ENCODE measurements around the gene TMEM167B.
"Not testable (repeated sequence)": the region's sequence is repeated elsewhere in the genome, so short reads cannot be mapped to it uniquely, and the experiment has no call there.

The TMEM167B gene

DNA sequence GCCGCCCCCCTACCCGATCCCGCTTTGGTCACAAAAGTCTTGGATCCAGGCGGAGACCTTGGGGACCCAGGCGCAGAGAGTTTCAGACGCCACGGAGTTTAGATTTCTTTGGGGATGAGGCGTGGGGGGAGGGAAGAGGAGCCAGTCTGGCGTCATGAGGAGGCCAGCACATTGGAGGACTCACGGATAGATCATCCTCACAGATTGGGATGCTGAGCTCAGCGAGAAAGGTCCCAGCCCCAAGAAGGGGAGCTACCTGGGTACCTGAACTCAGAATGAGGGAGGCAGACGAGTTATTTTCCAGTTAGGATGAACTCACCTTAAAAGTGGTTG is 23.7 kb downstream of the TMEM167B start:
- no peak for DNase-seq

DNA sequence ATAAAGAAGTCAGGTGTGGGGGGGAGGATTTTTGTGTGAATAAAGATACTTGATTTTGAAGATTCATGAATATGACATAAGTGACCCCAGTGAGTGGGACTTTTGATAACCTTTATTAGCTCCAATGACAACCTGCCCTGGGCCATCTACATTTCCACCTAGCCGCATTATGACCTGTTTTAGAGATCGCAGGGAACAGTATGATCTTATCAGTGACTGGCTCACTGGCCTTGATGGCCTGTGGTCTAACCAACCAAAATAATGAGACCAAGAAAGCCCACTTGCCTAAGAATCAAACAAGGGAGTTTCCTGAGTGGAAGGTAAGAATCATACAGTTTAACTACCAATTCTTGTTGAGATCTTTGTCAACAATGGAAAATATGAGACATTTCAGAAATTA is 25.1 kb downstream of the TMEM167B start:
- no peak for DNase-seq

DNA sequence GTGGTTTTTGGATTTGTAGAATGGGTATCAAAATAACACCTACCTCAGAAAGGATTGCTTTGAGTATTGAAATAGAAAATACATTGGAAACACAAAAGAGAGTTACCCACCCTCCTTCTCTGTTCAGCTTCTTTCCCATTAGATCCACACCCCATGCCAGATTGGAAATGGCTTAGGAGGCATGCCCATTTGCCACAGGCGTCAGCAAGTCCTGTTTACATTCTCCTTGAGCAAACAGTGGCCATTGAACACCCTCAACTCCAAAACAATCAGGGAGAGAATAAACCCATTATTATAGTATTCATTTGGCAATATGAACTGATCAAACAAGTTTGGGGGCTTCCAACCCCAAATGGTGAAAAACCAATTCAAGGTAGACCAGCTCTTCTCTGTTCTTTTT is 25.7 kb downstream of the TMEM167B start:
- no peak for DNase-seq

DNA sequence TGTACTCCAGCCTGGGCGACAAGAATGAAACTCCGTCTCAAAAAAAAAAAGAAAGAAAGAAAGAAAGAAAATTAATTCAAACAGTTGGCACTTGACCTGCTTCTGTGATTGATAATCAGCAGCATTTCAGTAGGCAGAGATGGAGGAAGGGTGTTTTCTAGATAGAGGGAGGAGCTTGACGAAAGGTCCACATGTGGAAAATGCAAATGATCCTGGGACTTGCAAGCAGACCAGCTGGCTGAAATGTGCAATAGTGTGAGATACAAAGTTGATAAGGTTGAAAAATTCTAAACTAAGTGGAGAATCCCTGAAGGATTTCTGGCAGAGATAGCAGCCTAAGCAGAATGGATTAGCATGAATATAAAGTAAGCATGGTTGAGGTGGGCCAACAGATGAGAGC is 27.5 kb downstream of the TMEM167B start:
- DNase-seq, result no peak

DNA sequence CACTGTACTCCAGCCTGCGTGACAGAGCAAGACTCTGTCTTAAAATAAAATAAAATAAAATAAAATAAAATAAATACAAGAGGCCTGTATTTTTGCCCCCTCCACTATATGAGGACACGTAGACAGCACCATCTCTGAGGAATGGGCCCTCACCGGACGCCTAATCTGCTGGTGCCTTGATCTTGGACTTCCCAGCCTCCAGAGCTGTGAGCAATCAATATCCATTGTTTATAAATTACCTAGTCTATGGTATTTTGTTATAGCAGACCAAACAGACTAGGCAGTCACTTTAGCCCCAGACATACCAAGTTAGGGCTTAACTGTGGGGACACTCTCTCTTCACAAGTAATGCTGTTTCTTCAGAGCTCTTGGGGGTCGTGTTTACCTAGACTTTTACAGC is 29.8 kb downstream of the TMEM167B start:
- DNase-seq, result no peak

DNA sequence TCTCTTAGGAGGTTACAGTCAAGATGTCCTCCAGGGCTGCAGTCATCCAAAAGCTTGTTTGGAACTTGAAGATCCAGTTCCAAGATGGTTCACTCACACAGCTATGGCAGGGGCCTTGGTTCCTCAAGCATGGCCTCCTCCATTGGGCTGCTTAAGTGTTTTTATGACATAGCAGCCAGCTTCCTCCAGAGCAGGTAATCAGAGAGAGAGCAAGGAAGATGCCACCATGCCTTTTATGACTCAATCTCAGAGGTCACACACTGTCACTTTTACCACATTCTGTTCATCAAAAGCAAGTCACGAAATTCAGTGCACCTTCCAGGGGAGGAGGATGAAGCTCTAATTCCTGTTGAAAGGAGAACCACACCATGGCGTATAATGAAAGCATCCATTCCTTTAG is 40.5 kb downstream of the TMEM167B start:
- DNase-seq, result no peak

DNA sequence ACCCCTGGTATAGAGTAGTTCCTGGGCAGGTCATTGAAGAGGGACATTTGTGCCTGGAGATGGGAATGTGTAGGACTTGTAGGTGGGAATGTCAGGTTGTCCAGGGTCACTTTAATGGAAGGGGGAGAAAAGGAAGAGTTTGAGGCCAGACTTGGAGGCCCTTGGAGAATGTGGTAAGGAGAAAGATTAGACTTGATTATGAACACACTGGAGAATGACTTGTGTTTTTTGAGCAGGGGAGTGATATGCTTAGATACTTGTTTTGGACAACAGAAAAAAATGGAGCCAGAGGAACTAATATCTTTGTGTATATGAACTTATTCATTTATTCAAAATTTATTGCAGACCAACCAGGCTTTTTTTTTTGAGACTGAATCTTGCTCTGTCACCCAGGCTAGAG is 41.2 kb downstream of the TMEM167B start:
- no peak for DNase-seq

DNA sequence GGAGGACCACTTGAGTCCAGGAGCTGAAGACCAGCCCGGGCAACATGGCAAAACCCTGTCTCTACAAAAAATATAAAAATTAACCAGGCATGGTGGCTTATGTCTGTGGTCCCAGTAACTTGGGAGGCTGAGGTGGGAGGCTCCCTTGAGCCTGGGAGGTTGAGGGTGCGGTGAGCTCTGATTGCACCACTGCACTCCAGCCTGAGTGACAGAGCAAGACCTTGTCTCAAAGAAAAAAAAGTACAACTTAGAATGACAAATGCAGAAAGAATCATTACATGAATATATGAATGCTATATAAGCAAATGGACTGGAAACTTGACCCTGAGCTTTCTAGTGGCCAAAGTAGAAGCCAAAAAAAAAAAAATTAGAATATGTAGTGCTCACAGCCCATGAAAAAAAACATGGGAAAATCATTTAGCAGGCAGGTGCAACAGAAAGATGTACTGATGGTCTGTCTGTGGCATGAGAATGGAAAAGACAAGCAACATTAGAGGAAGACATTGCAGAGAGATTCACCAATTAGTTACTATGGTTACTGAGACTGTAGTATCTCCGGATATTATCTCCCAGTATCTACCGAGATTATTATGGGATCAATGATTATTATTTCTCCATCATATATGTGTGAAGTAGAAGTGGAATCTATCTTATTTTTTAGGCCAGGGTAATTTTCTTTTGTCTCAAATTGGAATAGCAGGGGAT is 42.6 kb downstream of the TMEM167B start:
- no peak for DNase-seq

DNA sequence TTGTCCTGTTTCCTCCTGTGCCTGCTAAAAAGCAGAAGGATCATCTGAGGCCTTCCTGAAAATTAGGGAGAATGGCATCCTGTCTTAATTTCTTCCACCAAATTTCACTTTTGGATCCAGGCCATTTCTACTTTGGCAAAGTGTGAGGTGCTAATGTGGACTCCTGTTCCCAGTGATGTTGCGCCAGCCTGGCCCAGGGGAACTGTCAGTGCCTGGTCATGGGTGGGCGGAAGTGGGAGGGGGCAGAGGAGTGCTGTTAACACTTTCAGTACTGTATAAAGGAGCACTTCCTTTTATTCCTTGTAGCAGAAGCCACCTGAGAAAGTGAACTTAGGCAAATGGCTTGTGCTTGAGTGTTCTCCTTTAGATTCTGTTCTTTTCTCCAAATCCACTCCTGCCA is 43.3 kb downstream of the TMEM167B start:
- DNase-seq, result no peak

DNA sequence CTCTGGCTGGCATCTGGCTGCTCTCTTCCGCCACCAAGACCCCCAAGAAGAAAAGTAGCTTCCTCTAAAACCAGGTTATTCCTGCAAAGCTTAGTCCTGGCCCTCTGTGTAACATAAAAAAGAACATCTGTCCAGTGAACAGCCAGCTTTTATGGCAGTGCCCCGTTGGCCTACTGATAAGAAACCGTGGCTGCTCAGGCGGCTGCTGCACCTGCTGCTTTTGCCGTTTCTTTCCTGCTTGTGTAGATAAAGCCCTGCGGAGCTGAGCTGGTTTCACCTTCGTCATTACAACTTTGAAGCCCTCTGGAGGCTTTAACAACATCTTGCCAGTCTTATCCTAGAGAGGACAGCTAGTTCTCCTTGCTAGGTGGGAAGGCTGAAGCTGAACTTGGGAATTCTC is 43.9 kb downstream of the TMEM167B start:
- no peak for DNase-seq

DNA sequence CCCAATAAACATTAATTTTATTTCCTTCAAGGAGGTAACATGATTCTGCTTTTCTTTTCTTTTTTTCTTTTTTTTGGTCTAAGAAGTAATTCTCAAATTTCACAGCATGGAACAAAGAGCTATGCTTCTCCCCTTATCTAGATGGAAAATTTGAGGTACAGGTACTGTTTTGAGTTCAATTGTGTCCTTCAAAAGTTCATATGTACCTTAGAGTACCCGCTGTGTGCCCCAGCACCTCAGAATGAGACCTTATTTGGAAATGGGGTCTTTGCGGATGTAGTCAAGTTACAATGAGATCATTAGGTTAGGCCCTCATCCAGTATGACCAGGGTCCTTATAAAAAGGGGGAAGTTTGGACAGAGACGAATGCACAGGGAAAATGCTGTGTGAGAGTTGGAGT is 45.4 kb downstream of the TMEM167B start:
- DNase-seq, result no peak

DNA sequence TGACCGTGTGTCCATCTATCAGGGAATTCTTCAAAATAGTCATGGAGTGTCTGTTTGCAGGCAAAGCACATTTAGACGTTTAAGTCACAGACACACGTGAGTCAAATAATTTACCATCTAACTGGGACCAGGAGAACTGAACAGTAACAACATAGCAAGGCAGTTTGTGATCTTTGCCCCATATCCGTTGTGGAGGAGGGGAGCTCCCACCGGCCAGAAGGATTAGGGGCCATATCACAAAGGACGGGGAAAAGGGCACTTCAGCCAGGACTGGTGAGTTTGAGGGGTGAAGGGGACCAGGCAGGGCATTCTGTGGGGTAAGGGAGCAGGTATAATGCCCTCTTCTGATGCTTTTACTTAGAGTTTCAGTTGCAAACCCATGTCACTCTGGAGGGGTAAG is 46.2 kb downstream of the TMEM167B start:
- DNase-seq, result no peak

DNA sequence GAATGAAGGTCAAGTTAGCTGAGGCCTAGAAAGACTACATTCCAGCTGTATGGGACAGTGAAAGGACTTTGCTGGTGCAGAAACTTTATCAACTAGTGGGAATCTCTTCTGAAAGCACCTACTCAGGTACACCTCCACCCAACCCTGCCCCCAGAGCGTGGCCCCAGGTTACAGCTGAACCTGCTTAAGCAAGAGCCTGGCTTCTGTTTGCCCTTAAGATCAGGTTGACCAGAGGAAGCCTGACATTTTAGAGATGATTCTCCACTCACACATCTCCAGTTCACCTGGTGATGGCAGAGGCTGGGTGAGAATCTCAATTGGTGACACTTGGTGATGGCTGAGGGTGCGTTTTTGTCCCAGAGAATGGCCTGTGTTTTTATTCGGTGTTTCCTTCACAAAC is 47.4 kb downstream of the TMEM167B start:
- no peak for DNase-seq

DNA sequence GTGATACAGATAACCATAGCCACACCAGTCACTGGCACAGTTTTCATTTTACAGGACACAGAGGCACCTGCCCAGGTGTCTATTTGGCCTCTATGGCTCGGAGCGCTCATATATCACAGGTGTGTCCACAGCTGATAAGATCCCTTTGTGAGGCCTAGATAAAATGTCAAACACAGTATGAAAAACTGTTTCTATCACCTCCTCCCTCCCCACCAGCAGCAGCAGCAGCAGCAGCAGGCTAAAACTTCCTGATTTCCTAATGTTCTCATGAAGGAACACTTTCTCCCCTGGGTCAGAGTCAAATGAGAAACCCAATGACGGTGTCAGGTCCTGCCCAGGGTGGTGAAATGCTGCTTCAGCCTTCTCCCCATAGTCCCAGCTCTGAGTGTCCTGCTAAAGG is 47.8 kb downstream of the TMEM167B start:
- no peak for DNase-seq

DNA sequence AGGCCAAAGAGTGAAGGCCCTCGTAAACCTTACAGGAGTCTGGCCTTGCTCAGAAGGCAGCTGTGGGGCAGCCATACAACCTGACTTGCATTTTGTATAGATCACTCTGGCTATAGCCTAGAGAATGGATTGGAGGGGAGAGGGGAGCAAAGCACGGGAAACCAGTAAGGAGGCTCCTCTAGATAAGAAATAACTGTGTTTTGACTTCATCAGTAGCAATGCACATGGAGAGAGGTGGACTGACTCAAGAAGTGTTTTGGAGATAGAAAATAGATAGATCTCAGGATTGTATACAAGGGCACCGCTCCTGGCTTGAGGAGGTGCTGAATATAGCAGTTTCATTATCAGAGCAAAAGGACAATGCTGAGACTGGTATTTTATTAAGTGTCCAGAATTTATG is 49.8 kb downstream of the TMEM167B start:
- DNase-seq, result no peak

DNA sequence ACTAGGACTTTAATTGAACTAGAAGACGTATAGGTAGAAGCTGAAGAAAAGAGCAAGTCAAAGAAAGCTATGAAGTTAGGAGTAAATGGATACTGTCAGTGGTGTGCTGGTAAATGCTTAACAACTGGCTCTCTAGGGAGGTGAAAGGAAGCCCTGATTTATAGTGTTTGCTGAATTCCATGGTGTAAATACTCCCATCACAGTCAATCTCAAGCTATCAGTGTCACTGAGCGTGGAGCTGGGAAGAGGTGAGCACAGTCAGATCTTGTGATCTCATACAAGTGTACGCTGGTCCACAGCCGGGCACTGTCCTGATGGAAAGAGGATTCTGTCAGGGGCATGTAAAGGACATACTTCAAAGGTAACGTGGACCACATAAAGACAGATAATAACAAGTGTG is 51.7 kb downstream of the TMEM167B start:
- no peak for DNase-seq

DNA sequence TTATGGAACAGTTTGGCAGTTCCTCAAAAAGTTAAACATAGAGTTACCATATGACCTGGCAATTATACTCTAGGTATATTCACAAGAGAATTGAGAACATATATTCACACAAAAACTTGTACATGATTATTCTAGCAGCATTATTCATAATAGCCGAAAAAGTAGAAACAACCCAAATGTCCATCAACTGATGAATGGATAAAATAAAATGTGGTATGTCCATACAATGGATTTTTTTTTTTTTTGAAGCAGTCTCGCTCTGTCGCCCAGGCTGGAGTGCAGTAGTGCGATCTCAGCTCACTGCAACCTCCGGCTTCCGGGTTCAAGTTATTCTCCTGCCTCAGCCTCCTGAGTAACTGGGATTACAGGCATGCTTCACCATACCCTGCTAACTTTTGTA is 52.2 kb downstream of the TMEM167B start:
- DNase-seq, result not testable (repeated sequence)
